Activated T-cell treated with anti-CD3 and anti-CD28 coated beads, Interleukin-2, amount 50 U/mL, for 72 hours (primary cell): ENCODE data around the gene CNPY1. TPM values are rescaled to one million over a fixed set of nuclear protein-coding genes. Genes with fewer than 3 reads are reported as not detected.

Source experiments
- ATAC-seq, 2 donors: fragments of 150-1000 bp; cut with Tn5 transposase; replicated peaks in 1 of 2; 2 replicates each; pipeline ENCODE4 v1.10.0; 2021; ENCODE audit warnings: moderate library complexity in 2 of 2, mild to moderate bottlenecking in 1 of 2
- DNase-seq, 2 donors: peaks; one replicate each; pipeline ENCODE4 v3.0.0; 2021 to 2022; ENCODE audit warnings: mixed read lengths in 1 of 2
- H3K27ac Mint-ChIP-seq: one replicate; pipeline ENCODE4 v1.8.0; 2022; ENCODE audit warnings: mild to moderate bottlenecking, moderate library complexity, mixed read lengths
- H3K27me3 Mint-ChIP-seq: one replicate; pipeline ENCODE4 v1.8.0; 2022; ENCODE audit warnings: low read depth, mixed read lengths
- H3K36me3 Mint-ChIP-seq, 2 donors: one replicate each; pipeline ENCODE4 v1.8.0; 2022; ENCODE audit warnings: mixed read lengths in 2 of 2, mild to moderate bottlenecking in 1 of 2; ENCODE audit not compliant: insufficient read depth in 2 of 2
- H3K4me1 Mint-ChIP-seq: one replicate; pipeline ENCODE4 v1.8.0; 2022; ENCODE audit warnings: low read depth, mixed read lengths
- H3K4me3 Mint-ChIP-seq, 2 donors: one replicate each; pipeline ENCODE4 v1.8.0; 2022; ENCODE audit warnings: mild to moderate bottlenecking in 2 of 2, mixed read lengths in 2 of 2, moderate library complexity in 2 of 2
- H3K9me3 Mint-ChIP-seq, 2 donors: one replicate each; pipeline ENCODE4 v1.8.0; 2022; ENCODE audit warnings: mixed read lengths in 2 of 2
- total RNA-seq, 2 donors: library from RNA; stranded (reverse); gene quantifications; one replicate each; pipeline ENCODE4 v1.2.3, GENCODE V29; 2022

CNPY1 gene
- total RNA-seq, 2 donors from 2014 or later: not detected

GRCh38 chr7:155544485-155544884 is 1.9 kb downstream of the CNPY1 start:
- Mint-ChIP-seq H3K9me3 (no peaks in the 10 kb centered on the region), H3K27ac (no peak overlapping the region), H3K4me1 (no peaks in the 10 kb centered on the region), H3K36me3 (no peaks in the 10 kb centered on the region), H3K4me3 (no peak overlapping the region), H3K27me3 (peaks cover 12% of the 10 kb centered on the region)
- DNase-seq (no peak), ATAC-seq (no peak)

GRCh38 chr7:155543926-155544325 is 2.4 kb downstream of the CNPY1 start:
- H3K36me3 Mint-ChIP-seq: no peaks in the 10 kb centered on the region
- ATAC-seq: no peak
- peaks cover 15% of the 10 kb centered on the region for H3K27me3 Mint-ChIP-seq
- H3K27ac Mint-ChIP-seq: no peak overlapping the region
- no peaks in the 10 kb centered on the region for H3K9me3 Mint-ChIP-seq
- H3K4me3 Mint-ChIP-seq: no peak overlapping the region
- no peak for DNase-seq
- no peaks in the 10 kb centered on the region for H3K4me1 Mint-ChIP-seq

GRCh38 chr7:155543011-155543876 is 3.1 kb downstream of the CNPY1 start:
- Mint-ChIP-seq H3K27me3 (peaks cover 15% of the 10 kb centered on the region), H3K4me1 (no peaks in the 10 kb centered on the region), H3K4me3 (no peak overlapping the region), H3K36me3 (no peaks in the 10 kb centered on the region), H3K9me3 (no peaks in the 10 kb centered on the region), H3K27ac (no peak overlapping the region)
- DNase-seq (no peak), ATAC-seq (no peak)

- no peaks in the 10 kb centered on the region for H3K4me1 Mint-ChIP-seq
- no peaks in the 10 kb centered on the region for H3K9me3 Mint-ChIP-seq
- peaks cover 16% of the 10 kb centered on the region for H3K27me3 Mint-ChIP-seq
- ATAC-seq: no peak
- no peak overlapping the region for H3K27ac Mint-ChIP-seq
- no peak overlapping the region for H3K4me3 Mint-ChIP-seq
- DNase-seq: no peak
- H3K36me3 Mint-ChIP-seq: no peaks in the 10 kb centered on the region
Observed at GRCh38 chr7:155541986-155542675, 4.2 kb downstream of the CNPY1 start.

- H3K27me3 Mint-ChIP-seq: peaks cover 31% of the 10 kb centered on the region
- no peak overlapping the region for H3K4me3 Mint-ChIP-seq
- DNase-seq (no peak), ATAC-seq (no peak)
- no peak overlapping the region for H3K27ac Mint-ChIP-seq
- H3K36me3 Mint-ChIP-seq: no peaks in the 10 kb centered on the region
- no peaks in the 10 kb centered on the region for H3K4me1 Mint-ChIP-seq
- no peaks in the 10 kb centered on the region for H3K9me3 Mint-ChIP-seq
Observed at GRCh38 chr7:155540553-155540952, 5.8 kb downstream of the CNPY1 start.

GRCh38 chr7:155538293-155538692 is 8.1 kb downstream of the CNPY1 start:
- H3K4me3 Mint-ChIP-seq: no peak overlapping the region
- no peak for ATAC-seq

GRCh38 chr7:155536451-155536850 is 9.9 kb downstream of the CNPY1 start:
- DNase-seq (no peak), ATAC-seq (no peak)
- no peak overlapping the region for H3K4me3 Mint-ChIP-seq
- H3K36me3 Mint-ChIP-seq: no peaks in the 10 kb centered on the region
- no peaks in the 10 kb centered on the region for H3K9me3 Mint-ChIP-seq
- peaks cover 16% of the 10 kb centered on the region for H3K4me1 Mint-ChIP-seq
- no peak overlapping the region for H3K27ac Mint-ChIP-seq
- H3K27me3 Mint-ChIP-seq: peaks cover 60% of the 10 kb centered on the region

More at GRCh38 chr7:155538293-155538692, 8.1 kb downstream of the CNPY1 start:
- H3K9me3 Mint-ChIP-seq: no peaks in the 10 kb centered on the region
- peaks cover 8% of the 10 kb centered on the region for H3K4me1 Mint-ChIP-seq
- H3K36me3 Mint-ChIP-seq: no peaks in the 10 kb centered on the region
- DNase-seq: no peak
- peaks cover 47% of the 10 kb centered on the region for H3K27me3 Mint-ChIP-seq
- H3K27ac Mint-ChIP-seq: no peak overlapping the region

GRCh38 chr7:155534691-155535090 is 11.7 kb downstream of the CNPY1 start:
- no peaks in the 10 kb centered on the region for H3K9me3 Mint-ChIP-seq
- H3K4me1 Mint-ChIP-seq: peaks cover 16% of the 10 kb centered on the region
- H3K27ac Mint-ChIP-seq: no peak overlapping the region
- peaks cover 77% of the 10 kb centered on the region for H3K27me3 Mint-ChIP-seq
- H3K36me3 Mint-ChIP-seq: no peaks in the 10 kb centered on the region
- no peak overlapping the region for H3K4me3 Mint-ChIP-seq
- DNase-seq (no peak), ATAC-seq (no peak)

- Mint-ChIP-seq H3K4me3 (peak overlapping the region; percentile 47 to 78), H3K36me3 (no peaks in the 10 kb centered on the region), H3K4me1 (peaks cover 16% of the 10 kb centered on the region), H3K9me3 (no peaks in the 10 kb centered on the region), H3K27ac (peak overlapping the region; percentile 57), H3K27me3 (peaks cover 72% of the 10 kb centered on the region)
- peak; percentile 67 to 70 for ATAC-seq
- DNase-seq: peak; percentile 57 to 62
Observed at GRCh38 chr7:155533827-155534690, 12.3 kb downstream of the CNPY1 start.

- peaks cover 16% of the 10 kb centered on the region for H3K4me1 Mint-ChIP-seq
- no peaks in the 10 kb centered on the region for H3K36me3 Mint-ChIP-seq
- ATAC-seq (peak; percentile 56 to 58), DNase-seq (peak; percentile 5 to 14)
- peak overlapping the region; percentile 47 to 78 for H3K4me3 Mint-ChIP-seq
- H3K9me3 Mint-ChIP-seq: no peaks in the 10 kb centered on the region
- no peak overlapping the region for H3K27ac Mint-ChIP-seq
- peaks cover 76% of the 10 kb centered on the region for H3K27me3 Mint-ChIP-seq
Observed at GRCh38 chr7:155533120-155533826, 13.1 kb downstream of the CNPY1 start.

- ATAC-seq: no peak
- Mint-ChIP-seq H3K27me3 (peaks cover 78% of the 10 kb centered on the region), H3K36me3 (no peaks in the 10 kb centered on the region), H3K27ac (no peak overlapping the region), H3K4me1 (peaks cover 16% of the 10 kb centered on the region), H3K9me3 (no peaks in the 10 kb centered on the region), H3K4me3 (peak overlapping the region; percentile 47 to 78)
- DNase-seq: no peak
Observed at GRCh38 chr7:155532792-155533119, 13.6 kb downstream of the CNPY1 start.

GRCh38 chr7:155531681-155532080 is 14.7 kb downstream of the CNPY1 start:
- Mint-ChIP-seq H3K27me3 (peaks cover 72% of the 10 kb centered on the region), H3K4me1 (peaks cover 16% of the 10 kb centered on the region), H3K9me3 (no peaks in the 10 kb centered on the region), H3K36me3 (no peaks in the 10 kb centered on the region), H3K27ac (no peak overlapping the region), H3K4me3 (no peak overlapping the region)
- DNase-seq (no peak), ATAC-seq (no peak)
